Adrenal gland (tissue), 5 donors: ENCODE data around the gene DBR1.

ENCODE experiments used
- POLR2A ChIP-seq, 2 donors: fragments of 450-650 bp; IDR thresholded peaks; one replicate each; pipeline ENCODE4 v1.6.1; 2017; ENCODE audit warnings: antibody characterized with exemption in 2 of 2, mild to moderate bottlenecking in 2 of 2, moderate library complexity in 1 of 2
- TF ChIP-seq, protein P1 (sequence below), 6 experiments: fragments of 450-650 bp in 4 of 6; fragments of 200-600 bp in 2 of 6; sonication (generic) in 1 of 6; IDR thresholded peaks; 1 replicate in 5 of 6; 2 replicates in 1 of 6; pipeline versions ENCODE4 v1.5.1 to v1.8.0; 2016 to 2021; ENCODE audit warnings: antibody characterized with exemption in 6 of 6, mild to moderate bottlenecking in 2 of 6, moderate library complexity in 1 of 6
- donor health status: DM: no; HTN: no; CAD: no.

DNA sequence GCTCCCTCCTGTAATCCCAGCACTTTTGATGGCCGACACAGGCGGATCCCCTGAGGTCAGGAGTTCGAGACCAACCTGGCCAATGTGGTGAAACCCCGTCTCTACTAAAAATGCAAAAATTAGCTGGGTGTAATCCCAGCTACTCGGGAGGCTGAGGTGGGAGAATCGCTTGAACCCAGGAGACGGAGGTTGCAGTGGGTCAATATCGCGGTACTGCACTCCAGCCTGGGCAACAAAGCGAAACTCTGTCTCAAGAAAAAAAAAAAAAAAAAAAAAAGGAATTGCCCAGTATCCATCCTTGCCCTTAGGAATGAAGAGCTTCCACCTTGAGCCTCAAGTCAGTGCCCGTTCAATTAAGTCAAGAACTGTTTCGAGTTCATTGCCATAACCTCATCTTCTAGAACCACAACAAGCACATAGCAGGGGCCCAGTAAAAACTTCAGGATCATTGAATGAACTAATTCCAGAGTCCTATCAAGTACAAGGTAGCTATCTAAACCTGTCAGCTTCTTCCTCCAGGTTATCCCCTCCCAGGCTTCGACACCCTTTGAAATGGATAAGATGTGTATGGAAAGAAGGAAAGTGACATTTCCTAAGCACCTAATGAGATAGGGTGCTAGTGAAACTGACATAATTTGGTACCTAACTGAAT, 826 bp downstream of the DBR1 start:
- TF ChIP-seq, protein P1, sequence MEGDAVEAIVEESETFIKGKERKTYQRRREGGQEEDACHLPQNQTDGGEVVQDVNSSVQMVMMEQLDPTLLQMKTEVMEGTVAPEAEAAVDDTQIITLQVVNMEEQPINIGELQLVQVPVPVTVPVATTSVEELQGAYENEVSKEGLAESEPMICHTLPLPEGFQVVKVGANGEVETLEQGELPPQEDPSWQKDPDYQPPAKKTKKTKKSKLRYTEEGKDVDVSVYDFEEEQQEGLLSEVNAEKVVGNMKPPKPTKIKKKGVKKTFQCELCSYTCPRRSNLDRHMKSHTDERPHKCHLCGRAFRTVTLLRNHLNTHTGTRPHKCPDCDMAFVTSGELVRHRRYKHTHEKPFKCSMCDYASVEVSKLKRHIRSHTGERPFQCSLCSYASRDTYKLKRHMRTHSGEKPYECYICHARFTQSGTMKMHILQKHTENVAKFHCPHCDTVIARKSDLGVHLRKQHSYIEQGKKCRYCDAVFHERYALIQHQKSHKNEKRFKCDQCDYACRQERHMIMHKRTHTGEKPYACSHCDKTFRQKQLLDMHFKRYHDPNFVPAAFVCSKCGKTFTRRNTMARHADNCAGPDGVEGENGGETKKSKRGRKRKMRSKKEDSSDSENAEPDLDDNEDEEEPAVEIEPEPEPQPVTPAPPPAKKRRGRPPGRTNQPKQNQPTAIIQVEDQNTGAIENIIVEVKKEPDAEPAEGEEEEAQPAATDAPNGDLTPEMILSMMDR (IDR thresholded peaks at IDR 0.05), result no peak
- TF ChIP-seq POLR2A (IDR thresholded peaks at IDR 0.05), result no peak
